GM12865 (cell line): ENCODE measurements around the gene CABLES1.

Source experiments
- DNase-seq: peaks from one replicate; pipeline ENCODE4 v3.0.0; 2010; ENCODE audit warnings: low read depth
- H3K4me3 ChIP-seq: 2 replicates; pipeline ENCODE4 v1.5.1; 2011; ENCODE audit warnings: mild to moderate bottlenecking, low read depth, low read length, control low read depth
- TF ChIP-seq, protein P1 (sequence below): IDR thresholded peaks from 2 replicates; pipeline ENCODE4 v1.5.1; 2011; ENCODE audit warnings: low read length, control low read depth, low read depth, inconsistent platforms; ENCODE audit not compliant: insufficient read depth; ENCODE audit errors: missing control alignments

The CABLES1 gene

DNA sequence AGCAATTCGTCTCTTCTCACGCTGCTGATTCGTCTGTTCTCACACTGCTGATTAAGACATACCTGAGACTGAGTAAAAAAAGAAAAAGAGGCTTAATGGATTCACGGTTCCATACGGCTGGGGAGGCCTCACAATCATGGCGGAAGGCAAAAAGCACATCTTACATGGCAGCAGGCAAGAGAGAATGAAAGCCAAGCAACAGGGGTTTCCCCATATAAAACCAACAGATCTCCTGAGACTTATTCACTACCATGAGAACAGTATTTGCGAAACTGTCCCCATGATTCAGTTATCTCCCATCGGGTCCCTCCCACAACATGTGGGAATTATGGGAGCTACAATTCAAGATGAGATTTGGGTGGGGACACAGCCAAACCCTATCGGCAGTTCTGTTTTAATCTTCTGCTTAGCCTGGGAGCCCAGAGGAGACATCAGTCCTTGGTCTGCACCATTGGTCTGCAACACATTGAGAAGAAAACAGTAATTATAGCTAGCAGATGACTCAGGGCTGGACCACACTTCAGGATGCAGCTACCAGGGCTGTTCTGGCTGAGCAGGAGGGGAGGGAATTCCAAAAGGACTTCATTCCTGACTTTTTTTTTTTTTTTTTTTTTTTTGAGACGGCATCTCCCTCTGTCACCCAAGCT lies 69.4 kb downstream of the CABLES1 start:
- H3K4me3 ChIP-seq: no peak overlapping the region
- TF ChIP-seq, protein P1, sequence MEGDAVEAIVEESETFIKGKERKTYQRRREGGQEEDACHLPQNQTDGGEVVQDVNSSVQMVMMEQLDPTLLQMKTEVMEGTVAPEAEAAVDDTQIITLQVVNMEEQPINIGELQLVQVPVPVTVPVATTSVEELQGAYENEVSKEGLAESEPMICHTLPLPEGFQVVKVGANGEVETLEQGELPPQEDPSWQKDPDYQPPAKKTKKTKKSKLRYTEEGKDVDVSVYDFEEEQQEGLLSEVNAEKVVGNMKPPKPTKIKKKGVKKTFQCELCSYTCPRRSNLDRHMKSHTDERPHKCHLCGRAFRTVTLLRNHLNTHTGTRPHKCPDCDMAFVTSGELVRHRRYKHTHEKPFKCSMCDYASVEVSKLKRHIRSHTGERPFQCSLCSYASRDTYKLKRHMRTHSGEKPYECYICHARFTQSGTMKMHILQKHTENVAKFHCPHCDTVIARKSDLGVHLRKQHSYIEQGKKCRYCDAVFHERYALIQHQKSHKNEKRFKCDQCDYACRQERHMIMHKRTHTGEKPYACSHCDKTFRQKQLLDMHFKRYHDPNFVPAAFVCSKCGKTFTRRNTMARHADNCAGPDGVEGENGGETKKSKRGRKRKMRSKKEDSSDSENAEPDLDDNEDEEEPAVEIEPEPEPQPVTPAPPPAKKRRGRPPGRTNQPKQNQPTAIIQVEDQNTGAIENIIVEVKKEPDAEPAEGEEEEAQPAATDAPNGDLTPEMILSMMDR: no peak
- DNase-seq: no peak

DNA sequence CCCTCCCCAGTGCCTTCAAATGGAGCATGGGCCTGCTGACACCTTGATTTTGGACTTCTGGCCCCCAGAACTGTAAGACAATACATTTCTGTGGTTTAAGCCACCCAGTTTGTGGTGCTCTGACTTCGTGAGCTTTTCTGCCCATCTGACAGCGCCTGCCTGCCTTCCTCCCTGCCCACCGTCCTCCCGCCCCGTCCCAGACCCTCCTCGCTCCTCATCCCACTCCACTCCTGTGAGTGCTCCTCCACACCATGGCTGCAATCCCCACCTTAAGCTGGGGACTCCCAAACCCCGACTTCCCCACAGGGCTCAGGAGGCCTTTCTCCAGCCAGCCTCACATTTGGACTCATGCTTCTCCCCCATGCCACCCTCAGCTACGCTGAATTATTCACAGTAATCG lies 70.7 kb downstream of the CABLES1 start:
- DNase-seq: no peak
- no peak overlapping the region for H3K4me3 ChIP-seq
- TF ChIP-seq, protein P1: no peak

GRCh38 chr18:23207191-23207955 lies 72.1 kb downstream of the CABLES1 start:
- TF ChIP-seq, protein P1: peak; percentile 35
- no peak overlapping the region for H3K4me3 ChIP-seq
- DNase-seq: peak; percentile 45

- TF ChIP-seq, protein P1: no peak
- DNase-seq: no peak
- H3K4me3 ChIP-seq: no peak overlapping the region
Observed at GRCh38 chr18:23207994-23208393, 72.7 kb downstream of the CABLES1 start.

- TF ChIP-seq, protein P1: no peak
- no peak overlapping the region for H3K4me3 ChIP-seq
- no peak for DNase-seq
Observed at GRCh38 chr18:23208600-23208999, 73.3 kb downstream of the CABLES1 start.

DNA sequence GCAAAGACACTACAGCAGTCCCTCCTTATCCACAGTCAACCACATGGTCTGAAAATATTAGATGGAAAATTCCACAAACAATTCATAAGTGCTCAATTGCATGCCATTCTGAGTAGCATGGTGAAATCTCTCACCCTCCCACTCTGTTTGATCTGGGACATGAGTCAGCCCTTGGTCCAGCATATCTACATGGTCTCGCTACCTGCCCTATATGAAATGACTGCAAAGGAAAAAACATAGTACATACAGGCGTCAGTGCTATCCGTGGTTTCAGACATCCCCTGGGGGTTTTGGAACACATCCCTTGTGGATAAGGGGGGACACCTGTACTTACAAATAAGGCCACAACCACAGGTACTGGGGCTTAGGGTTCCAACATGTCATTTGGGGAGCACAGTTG lies 73.7 kb downstream of the CABLES1 start:
- no peak overlapping the region for H3K4me3 ChIP-seq
- no peak for DNase-seq
- TF ChIP-seq, protein P1: no peak
